ENCODE results near the gene KLF12. TPM values are rescaled to one million over a fixed set of nuclear protein-coding genes. Genes with fewer than 3 reads are reported as not detected.

The KLF12 gene
- 100 to 1,000 TPM in 1 of 5 donors, 10 to 100 TPM in 4; 60.2 to 112 (median 64.7) TPM for total RNA-seq
- total RNA-seq (2013): 81.4 TPM
- 34.7 to 321 (median 207) reads per million in 29 experiments for total RNA-seq

DNA sequence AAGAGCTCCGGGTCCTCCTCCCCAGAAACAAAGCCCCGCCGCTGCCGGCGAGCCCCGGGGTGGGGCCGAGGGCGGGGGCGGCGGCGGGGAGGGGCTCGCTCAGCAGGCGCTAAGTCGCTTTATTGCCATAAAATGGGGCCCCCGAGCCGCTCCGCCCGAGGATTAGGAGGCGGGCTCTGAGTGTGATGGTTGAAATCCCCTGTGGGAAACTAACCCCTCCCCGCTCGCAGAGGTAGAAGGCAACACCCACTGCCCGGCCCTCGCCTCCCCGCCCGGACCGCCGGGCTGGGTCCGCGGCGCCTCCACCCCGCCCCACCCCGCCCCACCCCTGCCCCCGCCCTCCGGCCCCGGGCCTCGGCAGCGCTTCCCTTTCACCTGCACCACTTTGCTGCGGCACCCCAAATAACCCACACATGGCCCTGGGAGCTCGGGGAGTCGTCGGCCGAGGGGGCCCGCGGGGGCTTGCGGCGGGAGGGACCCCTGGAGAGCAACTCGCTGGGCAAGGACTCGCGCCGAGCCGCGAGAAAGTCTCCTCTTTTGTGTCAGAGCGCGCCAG, at the start of gene KLF12:
Gene KLF12, minus strand, starts transcription at position 184 of the 556 bp plus-strand sequence.
- peak within 1 kb of the TSS; percentile 99 to 100 for H3K27ac Mint-ChIP-seq

DNA sequence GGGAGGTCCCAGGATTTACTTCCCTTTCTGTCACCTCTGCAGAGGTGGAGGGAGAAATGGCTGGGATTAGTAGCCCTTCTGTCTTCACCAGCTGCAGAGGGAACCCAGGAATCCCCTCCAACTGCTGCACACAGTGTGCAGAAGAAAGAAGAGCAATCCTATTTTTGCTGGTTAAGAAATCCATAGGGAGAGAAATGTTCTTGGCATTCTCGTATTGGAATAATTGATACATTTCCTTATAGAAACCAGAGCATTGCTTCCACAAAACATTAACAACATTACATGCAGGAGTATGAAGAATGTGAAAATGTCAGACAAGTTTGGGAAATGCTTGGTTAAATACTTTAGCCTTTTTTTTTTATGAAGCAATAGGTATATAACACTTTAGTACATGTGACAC, 48.3 kb upstream of the KLF12 start:
- Histone ChIP-seq H3K4me3 (ENCODE audit: control insufficient read depth in 1 of 2, extremely low read depth in 1 of 2, low read length in 1 of 2) (no peak overlapping the region), H3K4me1 (ENCODE audit: control insufficient read depth in 1 of 2, extremely low read depth in 1 of 2, insufficient read depth in 2 of 2, low read length in 2 of 2) (no peaks in the 10 kb centered on the region), H3K27ac (ENCODE audit: low read length) (no peak overlapping the region), H3K27me3 (replicated peaks in 1 of 2; ENCODE audit: control insufficient read depth in 2 of 2, extremely low read depth in 1 of 2, insufficient read depth in 2 of 2, low read length in 1 of 2) (no peaks in the 10 kb centered on the region), H3K36me3 (ENCODE audit: control insufficient read depth in 2 of 2, extremely low read depth in 1 of 2, insufficient read depth in 1 of 2, low read length in 1 of 2) (no peaks in the 10 kb centered on the region), H3K9me3 (no peaks in the 10 kb centered on the region)
- H3K9me3 Mint-ChIP-seq: peaks cover 0 to 5% (median 0%) of the 10 kb centered on the region in 3 donors
- POLR2A ChIA-PET: no interaction called here
- H3K27ac Mint-ChIP-seq: no peak overlapping the region
- CTCF ChIA-PET: no interaction called here
- H3K36me3 Mint-ChIP-seq: no peaks in the 10 kb centered on the region
- no peak for ATAC-seq (replicated peaks in 1 of 4)
- H3K4me3 Mint-ChIP-seq: no peak overlapping the region
- H3K4me1 Mint-ChIP-seq: no peaks in the 10 kb centered on the region
- no CpG with 5 or more reads among the region's 1 CpG for WGBS (ENCODE audit: insufficient coverage)
- no peaks in the 10 kb centered on the region for H3K27me3 Mint-ChIP-seq
- DNase-seq: no peak

More for the DNA sequence above, at the start of gene KLF12:
- H3K36me3 Mint-ChIP-seq: no peaks in the 10 kb centered on the region
- peak within 1 kb of the TSS in 2 of 3 donors; percentile 97 to 99 for H3K4me3 Mint-ChIP-seq
- peak; percentile 70 to 75 (median 71) for ATAC-seq (replicated peaks in 1 of 4)
- H3K9me3 ChIP-seq: no peaks in the 10 kb centered on the region
- H3K27ac ChIP-seq (ENCODE audit: low read length): peak within 1 kb of the TSS; percentile 96
- peak; percentile 85 to 96 (median 92) for DNase-seq
- H3K4me1 Mint-ChIP-seq: peaks cover 31 to 38% (median 32%) of the 10 kb centered on the region in 3 donors
- no peaks in the 10 kb centered on the region for H3K27me3 ChIP-seq (replicated peaks in 1 of 2; ENCODE audit: control insufficient read depth in 2 of 2, extremely low read depth in 1 of 2, insufficient read depth in 2 of 2, low read length in 1 of 2)
- ChIA-PET CTCF (interaction anchor here in 1 of 2 donors (0.6 to 3.7 kb wide), 3 partner anchors 101 to 153 kb away, joined by 3 to 44 read pairs (median 3); no protein-coding TSS in a partner anchor), POLR2A (interaction anchor here (0.5 to 6.2 kb wide), 6 partner anchors 10 to 165 kb away, joined by 3 to 48 read pairs (median 4); no protein-coding TSS in a partner anchor)
- under 1% methylated on average over 21 of the region's 54 CpGs for WGBS (ENCODE audit: insufficient coverage)
- H3K27me3 Mint-ChIP-seq: no peaks in the 10 kb centered on the region
- H3K4me1 ChIP-seq (ENCODE audit: control insufficient read depth in 1 of 2, extremely low read depth in 1 of 2, insufficient read depth in 2 of 2, low read length in 2 of 2): peaks cover 19 to 27% of the 10 kb centered on the region in 2 experiments
- no peaks in the 10 kb centered on the region for H3K36me3 ChIP-seq (ENCODE audit: control insufficient read depth in 2 of 2, extremely low read depth in 1 of 2, insufficient read depth in 1 of 2, low read length in 1 of 2)
- H3K4me3 ChIP-seq (ENCODE audit: control insufficient read depth in 1 of 2, extremely low read depth in 1 of 2, low read length in 1 of 2): peak within 1 kb of the TSS; percentile 90 to 95
- H3K9me3 Mint-ChIP-seq: no peaks in the 10 kb centered on the region

DNA sequence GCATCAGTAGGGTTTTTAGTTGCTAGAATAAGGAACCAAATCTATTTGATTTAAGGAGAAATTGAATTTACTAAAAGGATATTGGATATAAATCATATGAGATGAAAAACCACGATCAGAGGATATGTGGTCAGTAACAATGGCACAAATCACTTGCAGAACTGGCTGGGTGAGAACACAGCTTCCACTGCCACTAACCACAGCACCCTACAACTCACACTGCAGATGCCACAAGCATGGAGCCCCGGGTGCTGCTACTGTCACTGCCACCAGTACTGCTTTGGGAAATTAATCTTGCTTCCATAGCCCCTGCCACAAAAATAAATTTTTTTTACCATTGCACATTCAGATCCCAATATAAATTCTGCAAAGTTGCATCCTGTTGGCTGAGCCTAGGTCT, 40.6 kb upstream of the KLF12 start:
- no peaks in the 10 kb centered on the region for H3K9me3 Mint-ChIP-seq
- H3K4me1 Mint-ChIP-seq: peaks cover 7 to 9% (median 7%) of the 10 kb centered on the region in 3 donors
- Histone ChIP-seq H3K4me3 (ENCODE audit: control insufficient read depth in 1 of 2, extremely low read depth in 1 of 2, low read length in 1 of 2) (no peak overlapping the region), H3K9me3 (no peaks in the 10 kb centered on the region), H3K27me3 (replicated peaks in 1 of 2; ENCODE audit: control insufficient read depth in 2 of 2, extremely low read depth in 1 of 2, insufficient read depth in 2 of 2, low read length in 1 of 2) (no peaks in the 10 kb centered on the region), H3K4me1 (ENCODE audit: control insufficient read depth in 1 of 2, extremely low read depth in 1 of 2, insufficient read depth in 2 of 2, low read length in 2 of 2) (peaks cover 0 to 6% of the 10 kb centered on the region in 2 experiments), H3K27ac (ENCODE audit: low read length) (no peak overlapping the region), H3K36me3 (ENCODE audit: control insufficient read depth in 2 of 2, extremely low read depth in 1 of 2, insufficient read depth in 1 of 2, low read length in 1 of 2) (no peaks in the 10 kb centered on the region)
- no peak overlapping the region for H3K4me3 Mint-ChIP-seq
- DNase-seq (peak in 14 of 35 experiments; percentile 1 to 31 (median 10)), ATAC-seq (replicated peaks in 1 of 4) (peak in 1 of 4 experiments; percentile 40)
- 0% methylated on average over 1 of the region's 2 CpGs for WGBS (ENCODE audit: insufficient coverage)
- no peaks in the 10 kb centered on the region for H3K27me3 Mint-ChIP-seq
- CTCF ChIA-PET: no interaction called here
- H3K27ac Mint-ChIP-seq: no peak overlapping the region
- POLR2A ChIA-PET: no interaction called here
- H3K36me3 Mint-ChIP-seq: no peaks in the 10 kb centered on the region

- Mint-ChIP-seq H3K27me3 (no peaks in the 10 kb centered on the region), H3K9me3 (no peaks in the 10 kb centered on the region), H3K4me1 (peaks cover 7 to 9% (median 7%) of the 10 kb centered on the region in 3 donors), H3K36me3 (no peaks in the 10 kb centered on the region), H3K27ac (no peak overlapping the region), H3K4me3 (no peak overlapping the region)
- Histone ChIP-seq H3K9me3 (no peaks in the 10 kb centered on the region), H3K4me1 (ENCODE audit: control insufficient read depth in 1 of 2, extremely low read depth in 1 of 2, insufficient read depth in 2 of 2, low read length in 2 of 2) (peaks cover 0 to 6% of the 10 kb centered on the region in 2 experiments), H3K4me3 (ENCODE audit: control insufficient read depth in 1 of 2, extremely low read depth in 1 of 2, low read length in 1 of 2) (no peak overlapping the region), H3K27ac (ENCODE audit: low read length) (no peak overlapping the region), H3K27me3 (replicated peaks in 1 of 2; ENCODE audit: control insufficient read depth in 2 of 2, extremely low read depth in 1 of 2, insufficient read depth in 2 of 2, low read length in 1 of 2) (no peaks in the 10 kb centered on the region), H3K36me3 (ENCODE audit: control insufficient read depth in 2 of 2, extremely low read depth in 1 of 2, insufficient read depth in 1 of 2, low read length in 1 of 2) (no peaks in the 10 kb centered on the region)
- 100% methylated on average over 2 of the region's 3 CpGs for WGBS (ENCODE audit: insufficient coverage)
- no peak for ATAC-seq (replicated peaks in 1 of 4)
- ChIA-PET POLR2A (interaction anchor here in 1 of 2 donors (0.7 kb wide), 1 partner anchor 262 kb away, joined by 3 read pairs; no protein-coding TSS in a partner anchor), CTCF (no interaction called here)
- DNase-seq: no peak
These were observed 39.6 kb upstream of the KLF12 start for GRCh38 chr13:74173822-74174221.

DNA sequence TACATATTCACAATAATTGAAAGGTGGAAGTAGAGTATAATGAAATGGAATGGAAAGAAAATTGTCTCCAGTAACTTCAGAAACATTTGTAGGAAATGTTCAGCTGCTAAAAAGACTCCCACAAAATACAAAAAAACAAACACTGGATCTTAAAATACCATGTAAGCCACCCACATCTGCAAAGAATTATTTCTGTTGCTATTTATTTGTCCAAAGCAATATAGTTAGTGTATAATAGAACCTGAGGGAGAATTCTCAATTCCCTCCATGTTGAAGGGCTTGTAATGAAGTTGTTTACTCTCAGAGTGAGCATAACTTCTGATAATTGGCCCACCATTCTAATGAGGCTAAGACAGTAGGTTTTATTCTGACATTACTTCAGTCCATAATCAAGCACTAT, 37.4 kb upstream of the KLF12 start:
- POLR2A ChIA-PET: interaction anchor here in 1 of 2 donors (0.6 kb wide), 2 partner anchors 17 to 175 kb away, joined by 3 to 4 read pairs; no protein-coding TSS in a partner anchor
- Mint-ChIP-seq H3K9me3 (no peaks in the 10 kb centered on the region), H3K4me1 (peaks cover 7 to 9% (median 7%) of the 10 kb centered on the region in 3 donors), H3K27ac (no peak overlapping the region), H3K36me3 (no peaks in the 10 kb centered on the region), H3K27me3 (peaks cover 0 to 3% of the 10 kb centered on the region in 2 donors), H3K4me3 (no peak overlapping the region)
- H3K27me3 ChIP-seq (replicated peaks in 1 of 2; ENCODE audit: control insufficient read depth in 2 of 2, extremely low read depth in 1 of 2, insufficient read depth in 2 of 2, low read length in 1 of 2): no peaks in the 10 kb centered on the region
- H3K9me3 ChIP-seq: no peaks in the 10 kb centered on the region
- no peak for DNase-seq
- peaks cover 0 to 6% of the 10 kb centered on the region in 2 experiments for H3K4me1 ChIP-seq (ENCODE audit: control insufficient read depth in 1 of 2, extremely low read depth in 1 of 2, insufficient read depth in 2 of 2, low read length in 2 of 2)
- H3K27ac ChIP-seq (ENCODE audit: low read length): no peak overlapping the region
- no peak for ATAC-seq (replicated peaks in 1 of 4)
- no peak overlapping the region for H3K4me3 ChIP-seq (ENCODE audit: control insufficient read depth in 1 of 2, extremely low read depth in 1 of 2, low read length in 1 of 2)
- H3K36me3 ChIP-seq (ENCODE audit: control insufficient read depth in 2 of 2, extremely low read depth in 1 of 2, insufficient read depth in 1 of 2, low read length in 1 of 2): no peaks in the 10 kb centered on the region
- CTCF ChIA-PET: interaction anchor here in 1 of 2 donors (0.6 kb wide), 2 partner anchors 18 to 114 kb away, joined by 3 to 4 read pairs; no protein-coding TSS in a partner anchor

- no peaks in the 10 kb centered on the region for H3K36me3 Mint-ChIP-seq
- peaks cover 0 to 3% of the 10 kb centered on the region in 2 donors for H3K27me3 Mint-ChIP-seq
- POLR2A ChIA-PET: interaction anchor here in 1 of 2 donors (1.4 kb wide), 1 partner anchor 21 kb away, joined by 3 read pairs; no protein-coding TSS in a partner anchor
- H3K36me3 ChIP-seq (ENCODE audit: control insufficient read depth in 2 of 2, extremely low read depth in 1 of 2, insufficient read depth in 1 of 2, low read length in 1 of 2): no peaks in the 10 kb centered on the region
- H3K4me3 Mint-ChIP-seq: no peak overlapping the region
- no peak overlapping the region for H3K27ac Mint-ChIP-seq
- H3K4me1 Mint-ChIP-seq: peaks cover under 1 to 3% (median 3%) of the 10 kb centered on the region in 3 donors
- ATAC-seq (replicated peaks in 1 of 4) (no peak), DNase-seq (no peak)
- peaks cover 0 to 2% of the 10 kb centered on the region in 2 experiments for H3K4me1 ChIP-seq (ENCODE audit: control insufficient read depth in 1 of 2, extremely low read depth in 1 of 2, insufficient read depth in 2 of 2, low read length in 2 of 2)
- WGBS (ENCODE audit: insufficient coverage): 57% methylated on average over 1 of the region's 1 CpG
- H3K9me3 ChIP-seq: no peaks in the 10 kb centered on the region
- no peak overlapping the region for H3K4me3 ChIP-seq (ENCODE audit: control insufficient read depth in 1 of 2, extremely low read depth in 1 of 2, low read length in 1 of 2)
- H3K9me3 Mint-ChIP-seq: no peaks in the 10 kb centered on the region
- H3K27me3 ChIP-seq (replicated peaks in 1 of 2; ENCODE audit: control insufficient read depth in 2 of 2, extremely low read depth in 1 of 2, insufficient read depth in 2 of 2, low read length in 1 of 2): no peaks in the 10 kb centered on the region
- CTCF ChIA-PET: no interaction called here
- no peak overlapping the region for H3K27ac ChIP-seq (ENCODE audit: low read length)
These were observed 35.5 kb upstream of the KLF12 start for GRCh38 chr13:74169676-74170075.

Data from T-cell (primary cell).